Retinal pigment epithelial cell (primary cell): ENCODE results near the gene PCID2.

Experiments used
- DNase-seq: peaks from one replicate; pipeline ENCODE4 v3.0.0-alpha.2; 2010; ENCODE audit warnings: low read depth
- H3K4me3 ChIP-seq: 2 replicates; pipeline ENCODE4 v1.5.1; 2011; ENCODE audit warnings: mild to moderate bottlenecking, low read length, control low read depth, moderate library complexity
- TF ChIP-seq, protein P1 (sequence below): conservative IDR thresholded peaks from 2 replicates; pipeline ENCODE4 v1.5.1; 2011; ENCODE audit warnings: low read depth, low read length, control low read depth, inconsistent platforms

The PCID2 gene

DNA sequence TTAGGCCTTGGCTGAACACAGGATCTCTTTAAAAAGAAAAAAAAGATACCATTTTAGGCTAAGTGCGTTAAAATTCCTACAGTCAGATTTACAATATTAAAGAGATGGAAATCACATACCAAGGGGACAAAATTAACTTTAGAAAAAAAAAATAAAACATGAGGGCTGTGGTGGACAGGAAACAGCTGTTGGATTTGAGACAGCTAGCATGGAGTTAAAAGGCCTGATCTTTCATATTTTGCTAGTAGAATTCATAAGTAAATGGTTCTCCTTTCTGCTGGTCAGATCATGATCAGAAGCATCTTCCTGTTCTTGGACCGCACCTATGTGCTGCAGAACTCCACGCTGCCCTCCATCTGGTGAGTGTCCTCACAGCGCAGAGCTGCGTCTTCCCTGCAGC lies 20.7 kb upstream of the PCID2 start:
- no peak for DNase-seq
- TF ChIP-seq, protein P1, sequence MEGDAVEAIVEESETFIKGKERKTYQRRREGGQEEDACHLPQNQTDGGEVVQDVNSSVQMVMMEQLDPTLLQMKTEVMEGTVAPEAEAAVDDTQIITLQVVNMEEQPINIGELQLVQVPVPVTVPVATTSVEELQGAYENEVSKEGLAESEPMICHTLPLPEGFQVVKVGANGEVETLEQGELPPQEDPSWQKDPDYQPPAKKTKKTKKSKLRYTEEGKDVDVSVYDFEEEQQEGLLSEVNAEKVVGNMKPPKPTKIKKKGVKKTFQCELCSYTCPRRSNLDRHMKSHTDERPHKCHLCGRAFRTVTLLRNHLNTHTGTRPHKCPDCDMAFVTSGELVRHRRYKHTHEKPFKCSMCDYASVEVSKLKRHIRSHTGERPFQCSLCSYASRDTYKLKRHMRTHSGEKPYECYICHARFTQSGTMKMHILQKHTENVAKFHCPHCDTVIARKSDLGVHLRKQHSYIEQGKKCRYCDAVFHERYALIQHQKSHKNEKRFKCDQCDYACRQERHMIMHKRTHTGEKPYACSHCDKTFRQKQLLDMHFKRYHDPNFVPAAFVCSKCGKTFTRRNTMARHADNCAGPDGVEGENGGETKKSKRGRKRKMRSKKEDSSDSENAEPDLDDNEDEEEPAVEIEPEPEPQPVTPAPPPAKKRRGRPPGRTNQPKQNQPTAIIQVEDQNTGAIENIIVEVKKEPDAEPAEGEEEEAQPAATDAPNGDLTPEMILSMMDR: no peak
- no peak overlapping the region for H3K4me3 ChIP-seq

DNA sequence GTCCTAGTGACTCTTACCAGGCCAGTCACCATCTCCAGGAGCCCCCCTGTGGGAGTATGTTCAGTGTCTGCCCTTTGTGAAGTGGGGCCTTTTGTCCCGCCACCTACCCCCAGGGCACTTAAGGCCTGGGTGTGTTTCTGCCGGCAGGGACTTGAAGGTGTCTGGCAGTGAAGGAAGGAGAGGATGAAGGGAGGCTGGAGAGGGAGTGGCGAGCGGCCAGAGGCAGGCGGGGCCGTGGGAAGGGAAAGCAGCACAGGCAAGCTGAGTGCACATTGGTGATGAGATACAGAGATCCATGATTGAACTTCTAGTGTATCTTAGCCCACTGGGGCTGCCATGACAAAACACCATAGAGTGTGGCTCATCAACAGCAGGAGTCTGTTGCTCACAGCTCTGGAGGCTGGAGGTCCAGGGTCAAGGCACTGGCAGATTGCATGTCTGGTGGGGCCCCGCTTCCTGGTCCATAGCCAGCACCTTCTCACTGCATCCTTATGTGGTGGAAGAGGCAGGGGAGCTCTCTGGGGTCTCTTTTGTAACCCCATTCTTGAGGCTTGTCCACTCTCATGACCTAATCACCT lies 18.5 kb upstream of the PCID2 start:
- TF ChIP-seq, protein P1: no peak
- DNase-seq: no peak
- no peak overlapping the region for H3K4me3 ChIP-seq

DNA sequence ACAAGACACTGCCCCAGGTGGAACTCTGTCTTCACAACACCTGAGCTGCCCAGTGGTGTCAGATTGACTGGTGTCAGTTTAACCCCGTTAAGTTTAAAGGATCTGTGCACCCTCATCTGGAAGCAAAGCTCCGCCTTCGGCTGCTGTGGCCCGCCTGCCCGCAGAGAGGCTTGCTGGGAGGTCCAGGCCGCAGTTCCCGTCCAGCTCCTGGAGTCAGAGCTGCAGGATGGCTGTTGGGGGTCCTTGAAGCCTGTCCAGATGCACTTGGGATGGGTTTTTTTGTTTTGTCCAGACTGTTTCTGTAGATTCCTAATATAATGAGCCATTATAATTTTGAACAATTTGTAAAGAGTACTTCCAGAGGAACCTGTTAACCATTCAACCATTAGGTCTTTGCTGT lies 17.0 kb upstream of the PCID2 start:
- no peak overlapping the region for H3K4me3 ChIP-seq
- DNase-seq: no peak
- TF ChIP-seq, protein P1: no peak

DNA sequence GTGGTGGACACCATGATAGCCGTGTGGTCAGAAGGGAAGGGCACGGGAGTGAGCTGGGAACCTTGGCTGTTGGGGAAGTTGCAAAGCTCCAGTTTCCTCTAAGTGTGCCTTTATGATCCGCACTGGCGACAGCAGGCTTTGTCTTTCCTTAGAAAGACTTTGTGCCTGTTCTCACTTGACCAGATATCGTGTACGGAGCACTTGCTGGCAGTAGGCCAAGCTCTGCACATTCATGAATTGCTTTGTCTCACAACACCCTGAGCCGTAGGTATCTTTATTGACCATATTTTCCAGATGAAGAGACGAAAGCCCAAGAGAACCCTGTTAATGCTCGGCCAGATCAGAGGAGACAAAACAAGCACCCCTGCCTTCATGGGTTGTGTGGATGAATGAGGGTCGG lies 16.0 kb upstream of the PCID2 start:
- H3K4me3 ChIP-seq: no peak overlapping the region
- TF ChIP-seq, protein P1: no peak
- no peak for DNase-seq

- H3K4me3 ChIP-seq: no peak overlapping the region
- no peak for DNase-seq
- TF ChIP-seq, protein P1: no peak
Measured at GRCh38 chr13:113223070-113223469, 14.6 kb upstream of the PCID2 start.

DNA sequence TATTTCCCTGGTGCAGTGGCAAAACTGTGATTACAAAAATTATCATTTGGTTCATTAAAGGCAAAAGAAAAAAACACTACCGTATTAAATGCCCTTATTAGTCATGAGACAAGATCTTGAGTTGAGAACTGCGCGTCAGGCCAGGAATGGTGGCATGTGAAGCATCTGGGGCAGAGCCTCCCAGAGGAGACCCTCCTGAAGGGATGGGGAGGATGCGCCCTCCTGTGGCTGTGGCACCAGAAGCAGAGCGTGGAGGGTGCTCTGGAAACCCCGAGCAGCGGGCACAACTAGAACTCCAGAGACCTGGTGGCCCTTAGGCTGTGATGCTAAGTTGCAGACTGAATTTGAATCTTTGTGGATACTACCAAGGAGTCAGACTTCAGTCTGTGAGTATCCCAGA lies 12.4 kb upstream of the PCID2 start:
- TF ChIP-seq, protein P1: peak; percentile 41
- no peak overlapping the region for H3K4me3 ChIP-seq
- DNase-seq: no peak

- H3K4me3 ChIP-seq: no peak overlapping the region
- TF ChIP-seq, protein P1: no peak
Measured at GRCh38 chr13:113220141-113220598, 11.7 kb upstream of the PCID2 start.

More at GRCh38 chr13:113220141-113220598, 11.7 kb upstream of the PCID2 start:
- DNase-seq: no peak
